Mesenchymal stem cell (in vitro differentiated cells and primary cell): ENCODE measurements around the gene PCDHGA1.
"Not testable (repeated sequence)": the region's sequence is repeated elsewhere in the genome, so short reads cannot be mapped to it uniquely, and the experiment has no call there.

Experiments
- DNase-seq: peaks from one replicate; pipeline ENCODE4 v3.0.0-alpha.2; 2013
- H2AFZ ChIP-seq: one replicate; pipeline ENCODE4 v1.6.1; 2013; ENCODE audit warnings: low read depth, mild to moderate bottlenecking, control low read depth, inconsistent platforms, low read length, moderate library complexity
- H2AK5ac ChIP-seq: 2 replicates; pipeline ENCODE4 v1.6.1; 2013; ENCODE audit warnings: low read length, moderate library complexity, mild to moderate bottlenecking, inconsistent platforms; ENCODE audit not compliant: severe bottlenecking
- H2BK120ac ChIP-seq: one replicate; pipeline ENCODE4 v1.6.1; 2013; ENCODE audit warnings: low read depth, mild to moderate bottlenecking, inconsistent platforms, low read length, moderate library complexity
- H2BK12ac ChIP-seq, 2 experiments: one replicate each; pipeline ENCODE4 v1.6.1; 2013; ENCODE audit warnings: inconsistent platforms in 2 of 2, low read length in 2 of 2, mild to moderate bottlenecking in 2 of 2, moderate library complexity in 2 of 2, control low read depth in 1 of 2
- H2BK15ac ChIP-seq: one replicate; pipeline ENCODE4 v1.6.1; 2013; ENCODE audit warnings: mild to moderate bottlenecking, low read depth, inconsistent platforms; ENCODE audit not compliant: poor library complexity, severe bottlenecking
- H2BK5ac ChIP-seq: 2 replicates; pipeline ENCODE4 v1.6.1; 2013; ENCODE audit warnings: low read depth, mild to moderate bottlenecking, low read length, control low read depth, inconsistent platforms; ENCODE audit not compliant: poor library complexity, severe bottlenecking
- H3K14ac ChIP-seq, 2 experiments: one replicate each; pipeline ENCODE4 v1.6.1; 2013; ENCODE audit warnings: inconsistent platforms in 2 of 2, low read length in 2 of 2, control low read depth in 1 of 2, mild to moderate bottlenecking in 1 of 2, moderate library complexity in 1 of 2
- H3K18ac ChIP-seq, 2 experiments: one replicate each; pipeline ENCODE4 v1.6.1; 2013; ENCODE audit warnings: inconsistent platforms in 2 of 2, low read length in 2 of 2, control low read depth in 1 of 2, low read depth in 1 of 2, mild to moderate bottlenecking in 1 of 2
- H3K23ac ChIP-seq, 2 experiments: one replicate each; pipeline ENCODE4 v1.6.1; 2013; ENCODE audit warnings: inconsistent platforms in 2 of 2, low read length in 2 of 2, mild to moderate bottlenecking in 2 of 2, moderate library complexity in 2 of 2, control low read depth in 1 of 2
- H3K27ac ChIP-seq: 2 replicates; pipeline ENCODE4 v1.5.1; 2013; ENCODE audit warnings: mild to moderate bottlenecking, moderate library complexity, low read length, control low read depth, inconsistent platforms; ENCODE audit not compliant: poor library complexity, severe bottlenecking
- H3K27me3 ChIP-seq, 2 experiments: 2 replicates each; pipeline versions ENCODE4 v1.6.1 to v1.7.0; 2013; ENCODE audit warnings: low read length in 2 of 2, mild to moderate bottlenecking in 2 of 2, moderate library complexity in 2 of 2, control low read depth in 1 of 2, inconsistent platforms in 1 of 2; ENCODE audit not compliant: control insufficient read depth in 1 of 2, insufficient read depth in 1 of 2
- H3K36me3 ChIP-seq, 2 experiments: 2 replicates each; pipeline versions ENCODE4 v1.6.1 to v1.7.0; 2013; ENCODE audit warnings: low read length in 2 of 2, control low read depth in 1 of 2, inconsistent platforms in 1 of 2, low read depth in 1 of 2, mild to moderate bottlenecking in 1 of 2; ENCODE audit not compliant: insufficient read depth in 2 of 2, control insufficient read depth in 1 of 2
- H3K4ac ChIP-seq, 2 experiments: one replicate each; pipeline ENCODE4 v1.6.1; 2013; ENCODE audit warnings: inconsistent platforms in 2 of 2, low read length in 2 of 2, mild to moderate bottlenecking in 2 of 2, moderate library complexity in 2 of 2, control low read depth in 1 of 2, low read depth in 1 of 2
- H3K4me1 ChIP-seq: 2 replicates; pipeline ENCODE4 v1.6.1; 2013; ENCODE audit warnings: low read depth, low read length, control low read depth; ENCODE audit not compliant: control insufficient read depth, insufficient read depth
- H3K4me2 ChIP-seq: 2 replicates; pipeline ENCODE4 v1.6.1; 2013; ENCODE audit warnings: low read length, mild to moderate bottlenecking, inconsistent platforms; ENCODE audit not compliant: poor library complexity, severe bottlenecking
- H3K4me3 ChIP-seq, 2 experiments: 2 replicates each; pipeline versions ENCODE4 v1.5.1 to v1.7.0; 2013; ENCODE audit warnings: low read length in 2 of 2, mild to moderate bottlenecking in 2 of 2, control low read depth in 1 of 2, low read depth in 1 of 2; ENCODE audit not compliant: insufficient read depth in 1 of 2
- H3K79me1 ChIP-seq: replicated peaks from 2 replicates; pipeline ENCODE4 v1.6.1; 2013; ENCODE audit warnings: mild to moderate bottlenecking, control low read depth, low read length, inconsistent platforms; ENCODE audit not compliant: poor library complexity, severe bottlenecking
- H3K9ac ChIP-seq: 2 replicates; pipeline ENCODE4 v1.7.0; 2013; ENCODE audit warnings: mild to moderate bottlenecking, low read length, moderate library complexity
- H3K9me3 ChIP-seq: 2 replicates; pipeline ENCODE4 v1.7.0; 2013; ENCODE audit warnings: mild to moderate bottlenecking, low read length; ENCODE audit not compliant: control insufficient read depth
- H4K8ac ChIP-seq: one replicate; pipeline ENCODE4 v1.6.1; 2013; ENCODE audit warnings: inconsistent platforms, mild to moderate bottlenecking, low read length, moderate library complexity
- H4K91ac ChIP-seq: one replicate; pipeline ENCODE4 v1.6.1; 2013; ENCODE audit warnings: mild to moderate bottlenecking, low read length, inconsistent platforms
- WGBS: methylation state at CpG from one replicate; pipeline ENCODE4 v1.1.7; 2013; ENCODE audit warnings: mixed read lengths; 5-methylcytosine and 5-hydroxymethylcytosine counted together

PCDHGA1 gene

GRCh38 chr5:141332571-141332970, 2.3 kb downstream of the PCDHGA1 start:
- H2AK5ac ChIP-seq, H3K4me2 ChIP-seq, H3K27ac ChIP-seq, H3K4me1 ChIP-seq, H3K4me3 ChIP-seq, DNase-seq, H4K91ac ChIP-seq, H2BK15ac ChIP-seq, H3K18ac ChIP-seq, H3K9ac ChIP-seq, H3K14ac ChIP-seq, H4K8ac ChIP-seq, H2AFZ ChIP-seq, H2BK120ac ChIP-seq, H3K36me3 ChIP-seq, H3K27me3 ChIP-seq, H3K4ac ChIP-seq, H3K79me1 ChIP-seq, H2BK5ac ChIP-seq, H2BK12ac ChIP-seq, H3K23ac ChIP-seq: not testable (repeated sequence)
- peaks cover 60% of the 10 kb centered on the region for H3K9me3 ChIP-seq
- WGBS, result 91% methylated on average over 28 of the region's 39 CpGs

- H2AK5ac ChIP-seq, result no peak within 1 kb of the TSS
- H2BK12ac ChIP-seq, result no peak within 1 kb of the TSS
- no peak within 1 kb of the TSS for H3K27ac ChIP-seq
- no peak within 1 kb of the TSS for H2BK120ac ChIP-seq
- H3K9ac ChIP-seq, result peak within 1 kb of the TSS; percentile 59
- no peaks in the 10 kb centered on the region for H3K4me1 ChIP-seq
- no peaks in the 10 kb centered on the region for H3K36me3 ChIP-seq
- H3K4ac ChIP-seq, result no peak within 1 kb of the TSS
- no peak within 1 kb of the TSS for H3K4me2 ChIP-seq
- H3K9me3 ChIP-seq, result peaks cover 67% of the 10 kb centered on the region
- peak within 1 kb of the TSS in 1 of 2 experiments; percentile 66 for H3K4me3 ChIP-seq
- no peaks in the 10 kb centered on the region for H3K79me1 ChIP-seq
- no peak within 1 kb of the TSS for H4K91ac ChIP-seq
- H4K8ac ChIP-seq, result no peak within 1 kb of the TSS
- no peak within 1 kb of the TSS for H3K18ac ChIP-seq
- H3K23ac ChIP-seq, result no peak within 1 kb of the TSS
- 71% methylated on average over 27 of the region's 27 CpGs for whole genome bisulfite sequencing
- no peak within 1 kb of the TSS for H3K14ac ChIP-seq
- H2AFZ ChIP-seq, result no peak within 1 kb of the TSS
- DNase-seq, result no peak
- no peaks in the 10 kb centered on the region for H3K27me3 ChIP-seq
- H2BK5ac ChIP-seq, result no peak within 1 kb of the TSS
- H2BK15ac ChIP-seq, result no peak within 1 kb of the TSS
Observed at GRCh38 chr5:141338538-141339306, 8.4 kb downstream of the PCDHGA1 start, which contains the start of gene PCDHGA2. Gene PCDHGA2 (plus strand): TSS chr5:141338760.

GRCh38 chr5:141340781-141341354, 10.6 kb downstream of the PCDHGA1 start:
- not testable (repeated sequence) for H2AFZ ChIP-seq, H3K18ac ChIP-seq, H3K27me3 ChIP-seq, H3K27ac ChIP-seq, H2BK12ac ChIP-seq, H2AK5ac ChIP-seq, H3K23ac ChIP-seq, H3K79me1 ChIP-seq, H2BK15ac ChIP-seq, DNase-seq, H3K36me3 ChIP-seq, H3K14ac ChIP-seq, H3K4ac ChIP-seq, H2BK5ac ChIP-seq, H3K4me3 ChIP-seq, H3K4me1 ChIP-seq, H4K8ac ChIP-seq, H4K91ac ChIP-seq, H3K4me2 ChIP-seq, H3K9ac ChIP-seq, H2BK120ac ChIP-seq
- peaks cover 68% of the 10 kb centered on the region for H3K9me3 ChIP-seq
- 96% methylated on average over 29 of the region's 45 CpGs for WGBS

- H2BK15ac ChIP-seq, result no peak overlapping the region
- WGBS, result 0% methylated on average over 1 of the region's 1 CpG
- H3K4ac ChIP-seq, result no peak overlapping the region
- H4K8ac ChIP-seq, result no peak overlapping the region
- no peak overlapping the region for H3K27ac ChIP-seq
- H3K27me3 ChIP-seq, result no peaks in the 10 kb centered on the region
- H2AK5ac ChIP-seq, result no peak overlapping the region
- H3K9ac ChIP-seq, result no peak overlapping the region
- H3K4me1 ChIP-seq, result no peaks in the 10 kb centered on the region
- no peaks in the 10 kb centered on the region for H3K79me1 ChIP-seq
- H4K91ac ChIP-seq, result no peak overlapping the region
- no peak overlapping the region for H3K14ac ChIP-seq
- no peak overlapping the region for H3K23ac ChIP-seq
- no peak overlapping the region for H3K4me2 ChIP-seq
- no peak overlapping the region for H2BK120ac ChIP-seq
- H2AFZ ChIP-seq, result no peak overlapping the region
- no peaks in the 10 kb centered on the region for H3K36me3 ChIP-seq
- H2BK12ac ChIP-seq, result no peak overlapping the region
- H2BK5ac ChIP-seq, result no peak overlapping the region
- H3K18ac ChIP-seq, result no peak overlapping the region
- H3K4me3 ChIP-seq, result no peak overlapping the region
- H3K9me3 ChIP-seq, result peaks cover 60% of the 10 kb centered on the region
- no peak for DNase-seq
Observed at GRCh38 chr5:141342773-141343172, 12.5 kb downstream of the PCDHGA1 start.
